ENCODE results near the gene PIK3C2A. TPM values are rescaled to one million over a fixed set of nuclear protein-coding genes. Genes with fewer than 3 reads are reported as not detected.
A peak's percentile ranks its signal among the peaks of the same experiment; 100 is the strongest.
"Not testable (repeated sequence)": the region's sequence is repeated elsewhere in the genome, so short reads cannot be mapped to it uniquely, and the experiment has no call there.

The PIK3C2A gene, protein sequence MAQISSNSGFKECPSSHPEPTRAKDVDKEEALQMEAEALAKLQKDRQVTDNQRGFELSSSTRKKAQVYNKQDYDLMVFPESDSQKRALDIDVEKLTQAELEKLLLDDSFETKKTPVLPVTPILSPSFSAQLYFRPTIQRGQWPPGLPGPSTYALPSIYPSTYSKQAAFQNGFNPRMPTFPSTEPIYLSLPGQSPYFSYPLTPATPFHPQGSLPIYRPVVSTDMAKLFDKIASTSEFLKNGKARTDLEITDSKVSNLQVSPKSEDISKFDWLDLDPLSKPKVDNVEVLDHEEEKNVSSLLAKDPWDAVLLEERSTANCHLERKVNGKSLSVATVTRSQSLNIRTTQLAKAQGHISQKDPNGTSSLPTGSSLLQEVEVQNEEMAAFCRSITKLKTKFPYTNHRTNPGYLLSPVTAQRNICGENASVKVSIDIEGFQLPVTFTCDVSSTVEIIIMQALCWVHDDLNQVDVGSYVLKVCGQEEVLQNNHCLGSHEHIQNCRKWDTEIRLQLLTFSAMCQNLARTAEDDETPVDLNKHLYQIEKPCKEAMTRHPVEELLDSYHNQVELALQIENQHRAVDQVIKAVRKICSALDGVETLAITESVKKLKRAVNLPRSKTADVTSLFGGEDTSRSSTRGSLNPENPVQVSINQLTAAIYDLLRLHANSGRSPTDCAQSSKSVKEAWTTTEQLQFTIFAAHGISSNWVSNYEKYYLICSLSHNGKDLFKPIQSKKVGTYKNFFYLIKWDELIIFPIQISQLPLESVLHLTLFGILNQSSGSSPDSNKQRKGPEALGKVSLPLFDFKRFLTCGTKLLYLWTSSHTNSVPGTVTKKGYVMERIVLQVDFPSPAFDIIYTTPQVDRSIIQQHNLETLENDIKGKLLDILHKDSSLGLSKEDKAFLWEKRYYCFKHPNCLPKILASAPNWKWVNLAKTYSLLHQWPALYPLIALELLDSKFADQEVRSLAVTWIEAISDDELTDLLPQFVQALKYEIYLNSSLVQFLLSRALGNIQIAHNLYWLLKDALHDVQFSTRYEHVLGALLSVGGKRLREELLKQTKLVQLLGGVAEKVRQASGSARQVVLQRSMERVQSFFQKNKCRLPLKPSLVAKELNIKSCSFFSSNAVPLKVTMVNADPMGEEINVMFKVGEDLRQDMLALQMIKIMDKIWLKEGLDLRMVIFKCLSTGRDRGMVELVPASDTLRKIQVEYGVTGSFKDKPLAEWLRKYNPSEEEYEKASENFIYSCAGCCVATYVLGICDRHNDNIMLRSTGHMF (N-terminal part only)
- total RNA-seq (2014; rRNA removed; shearing (Covaris generic); ENCODE audit: low replicate concordance), result 12.8 and 21.7 TPM in 2 replicates

GRCh38 chr11:17207317-17208256 is at the start of gene PIK3C2A:
Gene PIK3C2A, minus strand, starts transcription at chr11:17207986. Its CDS starts 38,245 bp downstream, at chr11:17169741.
- Histone ChIP-seq H3K27me3 (no peaks in the 10 kb centered on the region), H3K36me3 (no peaks in the 10 kb centered on the region), H3K9me3 (no peaks in the 10 kb centered on the region), H3K4me3 (peak within 1 kb of the TSS; percentile 82)
- DNase-seq, result peak; percentile 90

GRCh38 chr11:17257196-17257595 is 49.4 kb upstream of the PIK3C2A start:
- H3K4me3 ChIP-seq, result no peak overlapping the region
- H3K9me3 ChIP-seq, result no peaks in the 10 kb centered on the region
- H3K27me3 ChIP-seq, result no peaks in the 10 kb centered on the region
- H3K36me3 ChIP-seq, result no peaks in the 10 kb centered on the region
- peak; percentile 47 for DNase-seq

- H3K9me3 ChIP-seq, result no peaks in the 10 kb centered on the region
- H3K36me3 ChIP-seq, result no peaks in the 10 kb centered on the region
- DNase-seq, result peak; percentile 23
- no peaks in the 10 kb centered on the region for H3K27me3 ChIP-seq
- no peak overlapping the region for H3K4me3 ChIP-seq
Measured at GRCh38 chr11:17256512-17256911, 48.7 kb upstream of the PIK3C2A start.

GRCh38 chr11:17252704-17253103 is 44.9 kb upstream of the PIK3C2A start:
- no peaks in the 10 kb centered on the region for H3K27me3 ChIP-seq
- no peak for DNase-seq
- no peaks in the 10 kb centered on the region for H3K36me3 ChIP-seq
- H3K9me3 ChIP-seq, result no peaks in the 10 kb centered on the region
- no peak overlapping the region for H3K4me3 ChIP-seq

- Histone ChIP-seq H3K36me3 (no peaks in the 10 kb centered on the region), H3K27me3 (no peaks in the 10 kb centered on the region), H3K9me3 (no peaks in the 10 kb centered on the region), H3K4me3 (no peak overlapping the region)
- peak; percentile 74 for DNase-seq
Measured at GRCh38 chr11:17250561-17251350, 43.0 kb upstream of the PIK3C2A start.

DNA sequence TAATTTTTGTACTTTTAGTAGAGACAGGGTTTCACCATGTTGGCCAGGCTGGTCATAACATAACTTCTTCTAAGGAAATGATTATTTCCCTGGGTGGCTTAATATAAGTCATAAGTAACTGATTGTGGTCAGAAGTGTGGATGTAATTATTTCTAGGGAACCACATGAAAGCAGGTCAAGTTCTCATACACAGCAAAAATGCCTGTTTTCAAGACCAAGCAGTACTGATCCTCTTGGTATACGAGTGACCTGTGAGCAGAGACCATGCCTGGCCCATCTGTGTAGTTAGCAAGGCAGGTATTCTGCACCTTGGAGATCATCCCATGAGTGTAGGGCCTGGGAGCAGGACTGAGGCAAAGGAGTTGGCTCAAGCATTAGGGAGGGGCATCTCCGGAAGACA is 36.3 kb upstream of the PIK3C2A start:
- Histone ChIP-seq H3K27me3 (no peaks in the 10 kb centered on the region), H3K4me3 (no peak overlapping the region), H3K36me3 (no peaks in the 10 kb centered on the region), H3K9me3 (no peaks in the 10 kb centered on the region)
- no peak for DNase-seq

GRCh38 chr11:17242954-17243353 is 35.2 kb upstream of the PIK3C2A start:
- not testable (repeated sequence) for H3K4me3 ChIP-seq, H3K9me3 ChIP-seq, DNase-seq, H3K36me3 ChIP-seq, H3K27me3 ChIP-seq

DNA sequence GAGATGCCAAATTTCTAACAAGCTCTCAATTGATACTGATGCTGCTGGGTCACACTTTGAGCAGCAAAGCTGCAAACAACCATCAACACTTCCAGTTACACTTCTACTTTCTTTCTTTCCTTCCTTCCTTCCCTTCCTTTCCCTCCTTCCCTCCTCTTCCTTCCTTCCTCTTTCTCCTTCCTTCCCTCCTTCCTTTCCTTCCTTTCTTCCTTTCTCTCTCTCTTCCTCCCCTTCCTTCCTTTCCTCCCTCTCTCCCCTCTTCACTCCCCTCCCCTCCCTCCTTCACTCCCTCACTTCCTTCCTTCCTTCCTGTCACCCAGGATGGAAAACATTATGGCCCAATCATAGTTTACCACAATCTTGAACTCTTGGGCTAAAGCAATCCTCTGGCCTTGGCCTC is 33.0 kb upstream of the PIK3C2A start:
- H3K27me3 ChIP-seq, result no peaks in the 10 kb centered on the region
- H3K9me3 ChIP-seq, result no peaks in the 10 kb centered on the region
- no peak for DNase-seq
- no peak overlapping the region for H3K4me3 ChIP-seq
- no peaks in the 10 kb centered on the region for H3K36me3 ChIP-seq

DNA sequence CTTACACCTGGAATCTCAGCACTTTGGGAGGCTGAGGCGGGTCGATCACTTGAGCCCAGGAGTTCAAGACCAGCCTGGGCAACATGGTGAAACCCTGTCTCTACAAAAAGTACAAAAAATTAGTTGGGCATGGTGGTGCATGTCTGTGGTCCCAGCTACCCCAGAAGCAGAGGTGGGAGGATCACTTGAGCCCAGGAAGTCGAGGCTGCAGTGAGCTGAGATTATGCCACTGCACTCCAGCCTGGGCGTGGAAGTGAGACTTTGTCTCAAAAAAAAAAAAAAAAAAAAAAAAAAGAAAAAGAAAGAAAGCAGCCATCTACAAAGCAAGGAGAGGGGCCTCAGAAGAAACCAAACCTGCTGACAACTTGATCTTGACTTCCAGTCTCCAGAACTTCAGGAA is 32.1 kb upstream of the PIK3C2A start:
- H3K27me3 ChIP-seq, H3K4me3 ChIP-seq, H3K36me3 ChIP-seq, DNase-seq, H3K9me3 ChIP-seq: not testable (repeated sequence)

DNA sequence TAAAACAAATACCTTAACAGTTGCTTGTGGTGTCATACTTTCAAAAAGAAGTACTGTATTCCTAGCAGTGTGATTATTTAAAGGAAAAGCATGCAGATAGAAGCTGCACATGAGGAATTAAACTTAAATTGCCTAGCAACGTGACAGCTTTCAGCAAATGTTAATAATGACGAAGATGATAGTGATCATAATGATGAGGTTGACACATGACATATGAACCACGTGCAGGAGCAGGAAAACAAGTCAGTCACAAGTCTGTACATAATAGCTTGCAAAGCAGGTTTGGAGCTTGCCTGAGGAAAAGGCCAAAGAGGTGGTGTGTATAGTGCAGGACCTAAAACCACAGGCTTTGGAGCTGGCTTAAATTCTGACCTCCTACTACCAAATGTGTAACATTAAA is 30.6 kb upstream of the PIK3C2A start:
- no peaks in the 10 kb centered on the region for H3K9me3 ChIP-seq
- DNase-seq, result no peak
- H3K36me3 ChIP-seq, result no peaks in the 10 kb centered on the region
- no peak overlapping the region for H3K4me3 ChIP-seq
- H3K27me3 ChIP-seq, result no peaks in the 10 kb centered on the region

DNA sequence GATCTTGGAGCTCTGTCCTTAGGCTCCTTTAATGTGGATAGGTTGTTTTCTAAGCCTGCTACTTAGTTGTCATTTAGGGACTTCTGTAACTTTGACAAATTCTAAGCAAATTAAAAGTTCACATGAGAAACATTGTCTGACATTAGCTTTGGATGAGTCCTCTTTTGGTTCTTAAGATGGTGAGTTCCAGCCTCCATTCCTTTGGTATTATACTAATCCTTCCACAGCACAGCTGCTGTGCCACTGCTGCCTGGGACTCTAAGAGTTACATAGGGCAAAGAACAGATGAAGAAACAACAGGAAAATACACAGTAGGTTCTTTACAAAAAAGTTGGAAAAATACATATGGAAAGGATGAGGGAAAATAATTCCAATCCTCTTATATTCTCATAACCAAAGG is 25.3 kb upstream of the PIK3C2A start:
- no peaks in the 10 kb centered on the region for H3K9me3 ChIP-seq

GRCh38 chr11:17230867-17231851 is 23.4 kb upstream of the PIK3C2A start:
- no peaks in the 10 kb centered on the region for H3K36me3 ChIP-seq
- no peak for DNase-seq
- H3K9me3 ChIP-seq, result no peaks in the 10 kb centered on the region
- H3K27me3 ChIP-seq, result no peaks in the 10 kb centered on the region
- H3K4me3 ChIP-seq, result no peak overlapping the region

More for the DNA sequence above, 25.3 kb upstream of the PIK3C2A start:
- H3K36me3 ChIP-seq, result no peaks in the 10 kb centered on the region
- DNase-seq, result no peak
- no peaks in the 10 kb centered on the region for H3K27me3 ChIP-seq
- H3K4me3 ChIP-seq, result no peak overlapping the region

DNA sequence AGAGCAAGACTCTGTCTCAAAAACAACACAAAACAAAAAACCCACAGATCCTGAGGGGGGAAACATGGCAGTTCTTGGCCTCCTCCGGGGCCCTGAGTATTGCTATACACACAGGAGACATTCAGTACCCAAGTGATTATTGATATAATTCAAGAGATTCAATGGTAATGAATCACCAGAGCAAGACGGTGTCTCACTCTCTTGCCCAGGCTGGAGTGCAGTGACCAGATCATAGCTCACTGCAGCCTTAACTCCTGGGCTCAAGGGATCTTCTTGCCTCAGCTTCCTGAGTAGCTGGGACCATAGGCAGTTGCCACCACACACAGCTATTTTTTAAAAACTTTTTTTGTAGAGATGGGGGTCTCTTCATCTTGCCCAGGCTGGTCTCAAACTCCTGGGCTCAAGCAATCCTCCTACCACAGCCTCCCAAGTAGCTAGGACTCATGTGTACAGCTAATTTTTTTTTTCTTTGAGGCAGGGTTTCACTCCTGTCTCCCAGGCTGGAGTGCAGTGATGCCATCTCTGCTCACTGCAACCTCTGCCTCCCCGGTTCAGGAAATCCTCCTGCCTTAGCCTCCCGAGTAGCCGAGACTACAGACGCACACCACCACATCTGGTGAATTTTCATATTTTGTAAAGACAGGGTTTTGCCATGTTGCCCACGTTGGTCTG is 21.8 kb upstream of the PIK3C2A start:
- no peaks in the 10 kb centered on the region for H3K36me3 ChIP-seq
- no peaks in the 10 kb centered on the region for H3K27me3 ChIP-seq
- no peaks in the 10 kb centered on the region for H3K9me3 ChIP-seq
- no peak for DNase-seq
- no peak overlapping the region for H3K4me3 ChIP-seq

Data from MG63 (cell line).